ENCODE results near the gene CAPN2.

The CAPN2 gene

DNA sequence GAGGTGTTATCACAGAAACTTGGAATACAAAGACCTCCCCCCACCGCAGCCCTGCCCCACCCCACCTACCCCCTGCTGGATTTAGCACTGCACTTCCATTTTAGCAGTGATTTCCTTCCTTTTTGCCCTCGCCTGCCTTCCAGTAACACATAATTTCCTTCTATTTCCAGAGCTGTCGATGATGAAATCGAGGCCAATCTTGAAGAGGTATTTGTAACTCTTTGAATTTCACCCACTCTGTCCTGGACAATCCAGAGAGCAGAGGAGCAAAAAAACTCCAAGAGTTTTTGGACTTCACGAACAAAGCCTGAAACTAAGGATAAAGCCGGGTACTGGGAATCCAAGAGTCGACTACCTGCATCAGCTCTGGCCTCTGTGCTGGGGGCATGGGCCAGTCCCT lies 49.1 kb downstream of the CAPN2 start:
- no peak for DNase-seq (ENCODE audit: low read depth)

DNA sequence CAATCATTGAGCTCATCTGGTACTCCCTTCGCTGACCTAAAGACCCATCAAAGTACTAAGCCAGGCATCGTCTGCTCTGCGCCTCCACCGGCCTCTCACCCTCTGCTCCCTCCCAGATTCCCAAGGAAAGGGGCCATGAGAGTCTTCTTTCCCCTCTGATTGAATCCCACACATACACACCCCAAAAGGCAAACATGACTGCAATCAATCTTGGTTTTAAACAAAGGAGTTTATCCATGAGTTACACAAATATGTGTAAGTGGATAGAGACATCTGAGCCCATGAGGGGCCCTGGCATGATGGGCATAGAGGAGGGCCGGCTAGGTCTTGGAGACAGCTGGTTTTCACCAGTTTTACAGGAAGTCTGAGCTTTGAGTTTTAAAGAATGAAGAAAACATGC lies 50.9 kb downstream of the CAPN2 start:
- DNase-seq (ENCODE audit: low read depth): no peak

DNA sequence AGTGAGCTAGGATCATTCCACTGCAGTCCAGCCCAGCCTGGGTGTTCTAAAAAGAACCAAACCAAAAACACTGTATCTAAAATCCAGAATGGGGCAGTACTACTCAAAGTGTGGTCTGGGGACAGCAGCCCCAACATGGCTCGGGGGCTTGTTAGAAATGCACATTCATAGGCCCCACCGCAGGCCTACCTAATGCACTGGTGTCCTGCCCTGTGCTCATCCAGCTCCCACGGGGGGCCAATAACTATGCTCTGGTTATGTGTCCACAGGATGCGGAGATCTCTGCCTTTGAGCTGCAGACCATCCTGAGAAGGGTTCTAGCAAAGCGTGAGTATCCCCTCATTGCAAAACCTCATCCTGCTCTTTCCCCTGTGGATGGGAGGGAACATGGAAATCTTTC lies 51.5 kb downstream of the CAPN2 start:
- DNase-seq (ENCODE audit: low read depth): no peak

DNA sequence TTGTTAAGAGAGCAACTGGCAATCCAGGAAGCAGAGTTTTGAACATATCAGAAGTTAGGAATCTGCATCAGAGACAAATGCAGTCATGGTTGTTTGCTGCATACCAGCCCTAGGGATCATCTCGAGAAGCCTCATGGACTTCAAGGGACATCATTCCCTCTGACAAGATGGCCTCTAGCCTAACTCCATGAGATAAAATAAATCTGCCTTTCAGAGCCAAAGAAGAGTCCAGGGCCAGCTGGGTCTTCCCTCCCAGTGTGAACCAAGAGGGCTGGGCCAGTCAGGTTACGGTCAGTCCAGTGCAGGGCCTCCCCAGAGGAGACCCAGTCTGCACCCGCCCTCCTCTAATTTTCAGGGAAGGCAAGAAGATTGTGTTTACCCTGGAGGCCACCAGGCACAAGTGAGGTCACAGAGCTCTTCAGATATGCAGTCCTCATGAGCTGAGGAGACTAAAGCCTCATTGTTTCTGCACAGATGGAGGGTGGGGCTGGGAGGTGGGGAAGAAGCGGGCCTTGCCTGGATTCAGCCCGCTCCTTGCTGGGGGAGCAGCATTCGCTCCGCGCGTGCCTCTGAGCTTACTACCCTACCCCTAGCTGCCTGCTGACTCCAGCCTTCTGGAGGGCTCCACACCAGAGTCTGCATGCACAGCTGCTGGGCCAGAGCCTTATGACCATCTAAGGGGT lies 52.8 kb downstream of the CAPN2 start:
- no peak for DNase-seq (ENCODE audit: low read depth)

DNA sequence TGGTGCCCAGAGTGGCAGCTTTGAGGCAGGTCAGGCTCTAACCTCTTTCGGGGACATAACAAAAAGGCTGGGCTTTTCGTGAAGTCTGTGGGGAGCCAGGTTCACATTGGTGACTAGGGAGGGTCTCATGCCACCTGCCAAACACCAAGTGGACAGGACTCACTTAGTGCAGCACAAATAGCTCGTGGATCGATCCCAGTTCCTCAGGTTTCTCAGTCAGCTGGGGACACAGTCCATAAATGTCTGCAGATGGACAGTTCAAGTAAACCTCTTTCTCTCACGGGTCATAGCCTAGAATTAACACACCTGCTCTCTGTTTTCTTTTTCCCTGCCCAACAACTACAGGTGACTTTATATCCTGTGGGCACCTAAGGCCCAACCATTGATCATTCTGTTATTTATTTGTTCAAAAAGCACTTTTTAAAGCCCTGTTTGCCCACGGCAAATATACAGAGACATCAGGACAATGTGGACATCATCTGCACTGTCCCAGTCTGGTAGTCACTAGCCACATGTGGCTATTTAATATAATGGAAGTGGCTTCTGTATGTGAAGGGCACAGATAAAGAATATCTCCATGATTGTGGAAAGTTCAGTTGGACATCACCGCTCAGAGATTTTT lies 53.5 kb downstream of the CAPN2 start:
- no peak for DNase-seq (ENCODE audit: low read depth)

DNA sequence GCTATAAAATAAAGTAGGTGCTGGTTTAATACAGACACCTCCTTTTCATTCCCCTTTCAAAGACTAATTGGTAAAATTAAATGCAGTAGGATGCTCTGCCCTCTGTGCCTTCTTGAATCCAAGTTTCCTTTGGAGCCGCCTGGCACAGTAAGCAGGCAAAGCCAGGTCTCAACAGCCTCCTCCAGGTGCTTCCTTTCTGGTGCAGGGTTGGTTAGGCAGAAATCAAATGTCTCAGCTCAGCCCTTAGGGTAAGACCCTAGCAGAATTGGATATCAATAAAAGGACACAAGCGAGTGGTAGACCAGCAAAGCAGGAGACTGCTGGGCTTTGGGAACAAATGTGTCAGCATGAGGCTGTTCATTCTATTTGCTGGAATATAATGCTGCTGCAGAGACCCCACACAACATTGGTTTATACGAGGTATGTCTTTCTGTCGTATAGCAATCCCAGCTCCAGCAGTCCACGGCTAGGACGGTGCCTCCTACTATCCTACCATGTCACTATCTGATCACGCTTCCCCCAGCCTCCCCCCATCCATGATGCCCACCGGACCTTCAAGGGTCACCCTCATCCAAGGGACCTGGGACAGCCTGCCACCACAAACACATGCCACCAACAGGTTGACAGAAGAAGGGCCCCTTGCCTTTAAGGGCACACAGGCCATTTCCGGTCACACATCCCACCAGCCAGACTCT lies 58.4 kb downstream of the CAPN2 start:
- DNase-seq (ENCODE audit: low read depth): no peak

DNA sequence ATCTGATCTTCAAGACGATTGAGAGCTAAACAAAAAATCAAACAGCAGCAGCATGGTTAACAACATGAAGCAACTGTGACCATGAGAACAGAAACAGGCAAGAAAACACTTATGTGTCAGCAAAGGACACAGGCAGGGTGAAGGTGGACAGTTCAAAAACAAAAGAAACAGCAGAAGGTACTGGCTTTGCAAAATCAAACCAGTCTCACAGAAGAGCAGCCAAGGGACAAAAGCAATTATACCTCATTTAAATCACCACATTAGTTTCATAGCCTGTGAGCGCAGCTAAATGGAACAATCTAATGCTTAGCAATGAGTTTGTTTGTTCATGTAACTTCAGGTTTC lies 59.1 kb downstream of the CAPN2 start:
- no peak for DNase-seq (ENCODE audit: low read depth)

DNA sequence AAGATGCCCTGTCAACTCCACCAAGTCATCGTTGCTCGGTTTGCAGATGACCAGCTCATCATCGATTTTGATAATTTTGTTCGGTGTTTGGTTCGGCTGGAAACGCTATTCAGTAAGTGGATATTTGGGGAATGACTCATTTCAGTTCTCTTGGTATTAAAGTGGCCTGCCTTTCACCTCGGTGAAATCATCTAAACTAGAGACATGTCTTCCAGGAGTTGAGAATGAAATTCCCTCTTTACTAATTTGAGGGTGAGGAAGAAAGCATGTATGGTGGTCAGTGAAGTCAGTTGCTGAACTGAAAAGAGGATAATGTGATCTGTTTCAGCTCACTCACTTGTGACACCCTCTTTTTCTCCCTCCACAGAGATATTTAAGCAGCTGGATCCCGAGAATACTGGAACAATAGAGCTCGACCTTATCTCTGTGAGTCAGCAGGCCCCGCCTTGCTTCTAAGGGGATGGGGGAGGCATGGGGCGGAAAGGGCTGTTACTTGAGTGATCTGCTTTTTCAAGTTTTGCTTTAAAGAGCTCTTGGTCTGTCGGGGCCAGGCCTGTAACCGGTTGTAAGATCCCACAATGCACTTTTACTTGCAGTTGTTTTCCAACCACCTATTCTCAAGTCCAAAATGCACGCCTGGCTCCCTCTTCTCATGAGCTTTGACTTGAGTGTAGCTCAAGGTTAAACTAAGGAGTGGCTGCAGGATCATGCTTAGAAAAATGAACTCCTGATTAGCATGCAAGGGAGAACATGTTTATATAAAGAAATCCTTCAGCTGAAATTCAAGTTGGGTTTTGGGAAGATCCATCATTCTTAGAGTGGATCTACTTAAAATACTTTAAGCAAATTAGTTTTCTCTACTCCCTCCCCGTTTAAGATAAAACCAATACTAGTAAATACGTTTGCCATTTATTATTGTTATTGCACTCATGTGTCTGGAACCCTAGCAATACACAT lies 59.8 kb downstream of the CAPN2 start:
- DNase-seq (ENCODE audit: low read depth): peak; percentile 82

DNA sequence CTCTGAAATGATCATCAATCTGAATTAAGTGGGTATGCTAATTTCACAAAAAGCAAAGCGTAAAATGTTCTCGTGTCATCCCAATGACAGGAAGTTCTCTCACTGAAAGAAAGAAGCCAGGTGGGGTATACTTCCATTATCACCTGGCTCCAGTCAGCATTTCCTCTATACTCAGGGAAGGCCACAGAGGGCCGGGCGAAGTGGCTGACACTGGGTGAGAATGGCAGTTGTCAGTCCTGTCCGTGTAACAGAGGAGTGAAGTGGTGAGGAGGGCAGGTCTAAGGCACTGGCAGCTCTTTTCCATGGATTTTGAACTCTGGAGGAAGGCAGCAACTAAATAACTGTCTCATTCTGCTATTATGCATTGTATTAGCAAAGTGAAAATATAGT lies 60.4 kb downstream of the CAPN2 start:
- DNase-seq (ENCODE audit: low read depth): no peak

DNA sequence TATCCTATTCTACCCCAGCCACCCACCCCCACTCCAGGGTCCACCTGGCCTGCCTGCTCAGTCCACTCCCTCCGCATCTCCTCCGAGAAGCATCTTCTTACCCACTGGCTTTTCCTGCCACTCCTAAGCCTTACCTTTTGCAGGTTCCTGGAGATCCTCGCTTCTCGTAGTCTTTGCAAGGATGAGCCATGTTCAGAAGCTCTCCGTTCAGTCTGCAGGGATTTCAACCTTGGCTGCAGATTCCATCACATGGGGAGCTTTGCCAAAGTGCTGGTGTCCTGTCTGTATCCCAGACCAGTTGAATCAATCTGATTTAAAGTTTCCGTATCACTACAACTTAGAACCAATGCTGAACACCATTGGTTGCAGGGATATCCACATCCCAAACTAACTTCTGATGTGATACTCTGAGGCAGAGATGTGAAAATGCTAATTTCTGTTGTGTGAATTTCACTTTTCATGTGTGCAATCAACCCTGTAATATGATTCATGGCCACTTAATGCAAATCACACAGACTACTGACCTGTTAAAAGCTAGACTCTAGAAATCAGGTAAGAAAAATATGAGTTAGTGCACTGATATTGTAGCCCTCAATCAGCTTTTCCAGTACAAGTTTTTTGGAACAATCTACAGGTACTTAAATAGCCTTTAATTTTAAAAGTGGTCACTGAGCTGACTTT lies 61.9 kb downstream of the CAPN2 start:
- no peak for DNase-seq (ENCODE audit: low read depth)

DNA sequence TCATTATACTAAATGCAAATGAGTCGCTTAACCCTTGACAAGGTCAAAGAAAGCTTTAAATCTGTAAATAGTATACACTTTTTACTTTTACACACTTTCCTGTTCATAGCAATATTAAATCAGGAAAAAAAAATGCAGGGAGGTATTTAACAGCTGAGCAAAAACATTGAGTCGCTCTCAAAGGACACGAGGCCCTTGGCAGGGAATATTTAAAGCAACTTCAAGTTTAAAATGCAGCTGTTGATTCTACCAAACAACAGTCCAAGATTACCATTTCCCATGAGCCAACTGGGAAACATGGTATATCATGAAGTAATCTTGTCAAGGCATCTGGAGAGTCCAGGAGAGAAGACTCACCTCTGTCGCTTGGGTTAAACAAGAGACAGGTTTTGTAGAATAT lies 62.7 kb downstream of the CAPN2 start:
- DNase-seq (ENCODE audit: low read depth): no peak

DNA sequence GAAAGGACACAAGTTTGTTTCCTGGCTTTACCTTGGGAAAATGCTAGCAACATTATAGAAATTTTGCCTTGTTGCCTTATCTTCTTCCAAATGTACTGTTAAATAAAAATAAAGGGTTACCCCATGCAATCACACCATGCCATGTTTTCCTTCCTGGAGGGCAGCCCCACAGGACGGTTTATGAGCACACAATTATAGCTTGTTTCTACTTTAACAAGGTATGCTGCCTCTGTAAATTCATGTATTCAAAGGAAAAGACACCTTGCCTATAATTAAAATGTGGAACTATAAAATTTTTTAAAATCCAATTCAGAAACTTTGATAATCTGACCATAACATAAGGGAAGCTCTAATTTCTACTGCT lies 63.4 kb downstream of the CAPN2 start:
- DNase-seq (ENCODE audit: low read depth): no peak

DNA sequence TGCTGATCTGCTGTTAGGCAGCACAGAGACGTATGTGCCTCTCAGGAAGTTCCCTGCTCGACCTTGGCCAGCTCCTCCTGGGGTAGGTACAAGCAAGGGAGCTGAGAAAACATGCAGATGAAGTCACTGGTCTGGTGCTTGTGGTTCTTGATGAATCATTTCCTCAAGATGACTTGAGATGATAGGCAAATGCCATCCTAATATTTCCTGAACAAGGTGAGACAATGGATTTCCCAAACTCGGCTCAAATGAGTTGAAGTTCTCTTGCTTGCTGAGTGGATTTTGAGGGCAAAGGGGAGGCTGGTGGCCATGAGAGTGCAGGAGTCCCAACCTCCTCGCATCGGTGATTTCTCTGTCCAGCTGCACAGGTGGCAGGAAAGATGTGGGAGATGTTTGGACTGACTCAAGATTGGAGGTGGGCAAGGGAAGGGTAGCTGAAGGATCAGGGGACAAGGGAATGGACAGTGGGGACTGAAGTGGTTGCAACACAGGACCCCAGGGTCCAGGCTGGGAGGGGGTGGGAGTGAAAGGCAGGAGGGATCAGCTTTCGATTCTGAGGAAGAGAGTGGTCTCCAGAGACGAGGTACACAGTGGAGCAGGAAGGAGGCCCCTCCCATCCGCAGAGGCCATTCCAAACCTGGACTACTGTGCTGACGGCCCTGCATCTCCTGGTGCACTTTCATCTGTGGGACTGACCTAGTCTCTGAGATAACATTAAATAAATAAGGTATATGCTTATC lies 63.9 kb downstream of the CAPN2 start:
- DNase-seq (ENCODE audit: low read depth): no peak

DNA sequence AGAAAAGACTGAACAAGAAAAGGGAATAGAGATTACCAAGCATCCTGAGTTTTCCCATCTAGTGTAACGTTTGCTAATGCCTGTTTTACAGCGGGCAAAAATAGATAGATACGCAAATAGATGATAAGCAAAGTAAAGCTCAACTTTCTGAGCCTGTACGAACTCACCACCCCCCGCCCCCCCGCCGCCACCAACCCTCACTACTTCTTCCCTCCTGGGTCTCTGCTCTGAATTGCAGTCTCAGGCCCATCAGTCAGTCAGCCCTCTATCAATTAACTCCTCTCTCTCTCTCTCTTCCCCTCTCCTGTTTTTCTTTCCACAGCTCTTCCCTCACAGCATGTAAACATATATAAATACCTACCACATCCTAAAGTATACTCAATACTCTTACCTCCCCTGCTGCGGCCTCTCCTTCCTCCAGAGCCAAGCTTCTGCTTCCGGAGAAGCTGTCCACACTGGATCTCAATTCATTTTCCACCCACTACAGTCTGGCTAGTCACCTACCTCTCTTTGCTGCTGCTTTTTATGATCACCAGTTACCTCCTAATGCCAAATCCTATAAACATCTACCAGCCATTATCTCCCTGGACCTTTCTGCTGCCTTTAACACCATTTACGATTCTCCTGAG lies 64.6 kb downstream of the CAPN2 start:
- no peak for DNase-seq (ENCODE audit: low read depth)

DNA sequence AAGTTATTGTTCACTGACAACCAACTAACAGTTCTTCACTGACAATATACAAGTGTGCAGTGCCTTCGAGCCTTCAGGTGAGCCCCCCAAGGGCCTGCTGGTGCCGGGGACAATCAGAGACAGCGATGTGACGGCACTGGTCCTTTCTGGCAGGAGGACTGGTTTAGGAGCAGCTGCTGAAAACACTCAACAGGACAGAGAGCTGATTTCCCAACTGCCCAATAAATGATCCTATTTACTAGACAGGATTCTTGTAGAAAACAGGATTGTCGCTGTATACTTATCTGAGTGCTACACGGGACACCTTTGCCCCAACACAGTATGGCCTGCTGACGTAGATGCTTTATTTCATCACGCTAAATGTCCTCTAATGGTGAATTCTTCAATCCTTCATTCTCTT lies 68.0 kb downstream of the CAPN2 start:
- no peak for DNase-seq (ENCODE audit: low read depth)

DNA sequence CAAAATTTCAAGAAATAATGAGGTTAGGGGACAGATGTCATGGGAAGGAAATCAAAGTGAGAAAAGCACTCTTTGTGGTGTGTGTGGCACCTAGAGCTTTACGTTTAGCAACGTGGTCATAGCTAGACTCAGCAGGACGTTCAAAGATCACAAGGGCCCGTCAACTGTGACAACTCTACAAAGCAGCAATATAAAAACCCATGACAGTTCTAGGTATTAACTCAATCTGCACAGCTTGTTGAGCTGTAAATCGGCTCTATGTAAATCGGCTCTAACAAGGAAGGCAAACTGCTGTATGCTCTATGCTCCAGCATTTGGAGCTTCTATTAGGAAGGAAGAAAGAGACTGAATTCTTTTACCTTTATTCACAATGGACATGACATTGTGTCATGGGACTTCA lies 68.6 kb downstream of the CAPN2 start:
- DNase-seq (ENCODE audit: low read depth): no peak

DNA sequence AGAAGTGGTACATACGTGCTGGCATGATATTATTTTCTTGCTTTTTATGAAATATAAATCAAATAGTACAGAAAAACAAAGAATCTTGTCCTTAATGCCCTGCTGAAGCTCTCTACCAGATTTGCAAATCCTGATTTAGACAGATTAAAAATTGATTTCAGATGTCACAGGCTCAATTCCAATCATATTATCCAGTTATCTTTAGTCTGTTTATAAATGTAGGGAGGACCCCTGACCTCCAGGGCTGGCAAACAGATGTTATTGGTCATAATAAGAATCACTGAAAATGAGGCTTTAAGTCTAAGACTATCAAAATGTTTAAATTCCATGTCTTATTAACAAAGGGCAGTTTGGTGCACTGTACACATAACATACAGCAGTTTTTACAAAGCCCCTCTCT lies 71.3 kb downstream of the CAPN2 start:
- no peak for DNase-seq (ENCODE audit: low read depth)

DNA sequence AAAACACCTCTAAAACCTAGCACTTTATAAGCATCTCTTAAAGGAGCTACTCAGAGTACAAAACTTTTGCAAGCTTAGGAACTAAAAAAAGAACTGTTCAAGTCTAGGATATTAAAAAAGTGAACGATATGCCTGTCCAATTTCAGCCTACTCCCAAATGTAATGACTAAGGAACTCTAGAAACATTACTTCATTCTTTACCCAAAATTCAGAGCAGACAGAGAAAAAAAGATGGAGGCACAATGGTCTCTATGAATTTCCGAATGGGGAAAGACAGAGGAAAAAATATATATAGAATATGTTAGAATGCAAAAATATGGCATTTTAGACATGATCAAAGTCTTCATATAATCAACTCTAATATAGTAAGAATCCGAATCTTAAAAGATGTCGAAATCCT lies 72.2 kb downstream of the CAPN2 start:
- no peak for DNase-seq (ENCODE audit: low read depth)

DNA sequence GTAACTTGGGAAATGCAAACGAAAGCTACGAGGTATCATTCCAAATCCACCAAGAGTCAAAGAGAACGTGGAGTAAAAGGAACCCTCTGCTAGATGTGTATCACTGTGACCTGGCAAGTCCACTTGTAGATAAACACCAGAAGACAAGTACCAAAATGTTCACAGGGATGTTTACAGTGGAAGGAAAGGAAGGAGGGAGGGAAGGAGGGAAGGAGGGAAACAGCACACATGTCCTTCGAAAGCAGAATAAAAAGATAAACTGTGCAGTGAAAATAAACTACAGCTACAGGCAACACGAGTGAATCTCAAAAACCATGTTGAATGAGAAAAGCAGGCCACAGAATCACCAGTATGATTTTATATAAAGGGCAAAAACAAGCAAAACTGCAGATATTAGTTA lies 73.5 kb downstream of the CAPN2 start:
- no peak for DNase-seq (ENCODE audit: low read depth)

DNA sequence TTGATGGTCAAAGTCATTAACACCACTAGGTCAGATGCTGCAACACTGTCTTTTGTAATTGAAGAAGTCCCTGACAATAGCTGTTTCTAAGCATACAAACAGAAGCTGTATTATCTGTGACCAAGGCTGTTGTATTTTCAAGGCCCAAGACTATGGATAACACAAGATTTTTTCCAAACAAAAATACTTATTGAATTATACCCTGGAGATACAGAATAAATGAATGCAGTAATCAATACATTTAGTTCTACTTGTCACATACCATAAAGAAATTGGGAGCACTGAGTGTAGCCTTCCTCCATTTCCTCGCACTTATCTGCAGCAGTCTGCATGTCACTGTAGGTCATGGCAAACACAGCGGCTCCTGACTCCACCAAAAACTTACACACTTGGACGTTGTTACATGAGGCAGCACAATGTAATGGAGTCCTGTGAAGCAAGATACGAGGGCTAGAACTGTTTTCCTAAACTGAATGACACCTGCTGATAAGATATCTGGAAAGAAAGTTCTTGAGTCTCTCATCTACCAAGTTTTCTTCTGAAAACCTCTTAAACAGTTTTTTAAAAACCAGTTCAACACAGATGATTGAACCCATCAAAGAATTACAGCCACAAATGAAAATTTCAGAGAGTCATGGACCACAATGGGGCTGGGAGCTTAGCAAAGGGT lies 76.5 kb downstream of the CAPN2 start:
- DNase-seq (ENCODE audit: low read depth): peak; percentile 31
